HepG2 (cell line): Measurements from ENCODE around the gene USP30. TPM values are rescaled to one million over a fixed set of nuclear protein-coding genes. Genes with fewer than 3 reads are reported as not detected.
A peak's percentile ranks its signal among the peaks of the same experiment; 100 is the strongest.

Experiments
- CBX1 ChIP-seq: IDR thresholded peaks from one replicate; pipeline ENCODE4 v1.6.1; 2016; ENCODE audit warnings: antibody characterized with exemption, low read depth
- ERF ChIP-seq: IDR thresholded peaks from 2 replicates; pipeline ENCODE4 v1.6.1; 2018; ENCODE audit warnings: missing biosample characterization, missing genetic modification reagents
- ETV5 ChIP-seq: IDR thresholded peaks from 2 replicates; pipeline ENCODE4 v1.6.1; 2018; ENCODE audit warnings: missing biosample characterization, missing genetic modification reagents, inconsistent platforms, borderline replicate concordance
- FUBP1 ChIP-seq: sonication (generic); formaldehyde crosslinking; IDR thresholded peaks from 2 replicates; pipeline ENCODE4 v1.5.1; 2020; ENCODE audit warnings: missing genetic modification reagents, mild to moderate bottlenecking, borderline replicate concordance
- HDAC1 ChIP-seq: sonication (generic); formaldehyde crosslinking; IDR thresholded peaks from 2 replicates; pipeline ENCODE4 v1.5.1; 2020; ENCODE audit warnings: mild to moderate bottlenecking, missing genetic modification reagents
- IRF2 ChIP-seq: IDR thresholded peaks from 2 replicates; pipeline ENCODE4 v1.6.1; 2018; ENCODE audit warnings: missing genetic modification reagents, missing compliant biosample characterization
- KDM4B ChIP-seq: sonication (generic); formaldehyde crosslinking; IDR thresholded peaks from 2 replicates; pipeline ENCODE4 v1.4.0; 2020; ENCODE audit warnings: missing genetic modification reagents
- MYC ChIP-seq: sonication (generic); formaldehyde crosslinking; IDR thresholded peaks from 2 replicates; pipeline ENCODE4 v1.9.0; 2021; ENCODE audit warnings: missing genetic modification reagents, borderline replicate concordance
- RXRB ChIP-seq: IDR thresholded peaks from 2 replicates; pipeline ENCODE4 v1.6.1; 2016; ENCODE audit warnings: borderline replicate concordance, missing genetic modification reagents, missing compliant biosample characterization
- SALL2 ChIP-seq: sonication (generic); formaldehyde crosslinking; IDR thresholded peaks from 2 replicates; pipeline ENCODE4 v1.8.1; 2023; ENCODE audit warnings: mild to moderate bottlenecking, missing genetic modification reagents, inconsistent platforms
- SMC3 ChIP-seq: IDR thresholded peaks from 2 replicates; pipeline ENCODE4 v1.6.1; 2011; ENCODE audit warnings: low read length, improper control_type of control experiment
- SRY ChIP-seq: sonication (generic); formaldehyde crosslinking; IDR thresholded peaks from 2 replicates; pipeline ENCODE4 v1.8.0; 2022; ENCODE audit warnings: mild to moderate bottlenecking, missing genetic modification reagents
- TAF1 ChIP-seq: sonication (generic); formaldehyde crosslinking; IDR thresholded peaks from 2 replicates; pipeline ENCODE4 v1.4.0; 2020; ENCODE audit warnings: missing genetic modification reagents
- THAP9 ChIP-seq: sonication (generic); formaldehyde crosslinking; IDR thresholded peaks from 2 replicates; pipeline ENCODE4; 2020; ENCODE audit warnings: missing genetic modification reagents, mild to moderate bottlenecking, borderline replicate concordance
- THRA ChIP-seq: sonication (generic); formaldehyde crosslinking; IDR thresholded peaks from 2 replicates; pipeline ENCODE4 v1.4.0; 2020; ENCODE audit warnings: missing genetic modification reagents, borderline replicate concordance
- ZMAT5 ChIP-seq: sonication (generic); formaldehyde crosslinking; IDR thresholded peaks from 2 replicates; pipeline ENCODE4 v1.5.0; 2020; ENCODE audit warnings: mild to moderate bottlenecking, low read depth, missing genetic modification reagents, borderline replicate concordance
- ZMYM3 ChIP-seq: sonication (generic); formaldehyde crosslinking; IDR thresholded peaks from 2 replicates; pipeline ENCODE4 v1.5.1; 2020; ENCODE audit warnings: mild to moderate bottlenecking, missing genetic modification reagents
- ZNF572 ChIP-seq: sonication (generic); formaldehyde crosslinking; IDR thresholded peaks from 2 replicates; pipeline ENCODE4 v1.5.1; 2020; ENCODE audit warnings: mild to moderate bottlenecking, missing genetic modification reagents
- ZNF792 ChIP-seq: IDR thresholded peaks from 2 replicates; pipeline ENCODE4 v1.6.1; 2016
- ZNF816 ChIP-seq: sonication (generic); formaldehyde crosslinking; IDR thresholded peaks from 2 replicates; pipeline ENCODE4 v1.8.0; 2022; ENCODE audit warnings: missing genetic modification reagents, mild to moderate bottlenecking, borderline replicate concordance
- polyA plus RNA-seq, 8 experiments: library from polyadenylated mRNA; depleted of rRNA in 3 of 8; stranded (reverse) in 7 of 8; unstranded in 1 of 8; fragments of >200 nt; fragmentation: Illumina TruSeq in 4 of 8; extraction: Trizol in 4 of 8; gene quantifications; 2 replicates each; pipeline versions ENCODE4 v1.2.1 to v1.2.3, GENCODE V29; 2011 to 2016; ENCODE audit warnings: low read depth in 4 of 8, missing spikeins in 1 of 8, mixed read lengths in 1 of 8; ENCODE audit not compliant: insufficient read depth in 1 of 8
- total RNA-seq, 5 experiments: library from RNA; depleted of rRNA; stranded (reverse); fragments of >200 nt; fragmentation: Illumina TruSeq; extraction: Trizol; gene quantifications; 2 replicates each; pipeline ENCODE4 v1.2.3, GENCODE V29; 2016; ENCODE audit warnings: low read depth in 1 of 5

Gene USP30
- total and polyA plus RNA-seq, 2 of the 13 experiments (the other 11 are each of a cell fraction or from before 2014, with no cell fraction given), result 11.2 to 20.8 TPM

GRCh38 chr12:109110988-109111495, 58.7 kb downstream of the USP30 start (continued):
- TF ChIP-seq KDM4B (CRISPR knock-in tag) (no peak; the same call in 1 of the 2 replicates), CBX1 (peak; percentile 32), ZNF572 (CRISPR knock-in tag) (peak; percentile 54; the same call in 1 of the 2 replicates), ETV5 (CRISPR knock-in tag) (peak; percentile 44; the same call in 1 of the 2 replicates), SMC3 (no peak), ZNF816 (CRISPR knock-in tag) (no peak), THAP9 (CRISPR knock-in tag) (peak; percentile 63; the same call in 1 of the 2 replicates), HDAC1 (CRISPR knock-in tag) (peak; percentile 80; the same call in 1 of the 2 replicates), IRF2 (CRISPR knock-in tag) (0 out of 2 replicates have a peak, but pooled peaks have one; percentile 16), TAF1 (CRISPR knock-in tag) (peak; percentile 58; the same call in 1 of the 2 replicates), MYC (CRISPR knock-in tag) (peak; percentile 55; the same call in 1 of the 2 replicates), FUBP1 (CRISPR knock-in tag) (no peak), ZNF792 (CRISPR knock-in tag) (peak; percentile 60), SALL2 (CRISPR knock-in tag) (no peak), THRA (CRISPR knock-in tag) (no peak), ERF (CRISPR knock-in tag) (peak; percentile 52; the same call in 1 of the 2 replicates), ZMAT5 (CRISPR knock-in tag) (no peak), SRY (CRISPR knock-in tag) (peak; percentile 73; the same call in 1 of the 2 replicates), ZMYM3 (CRISPR knock-in tag) (peak; percentile 69; the same call in 1 of the 2 replicates), RXRB (CRISPR knock-in tag) (peak; percentile 61; the same call in 1 of the 2 replicates)
